GM18861 (cell line): ENCODE results near the gene TMCO4.

ENCODE experiments used
- ATAC-seq: cut with Tn5 transposase; IDR thresholded peaks from one replicate; pipeline ENCODE4 v1.9.1; 2021; ENCODE audit not compliant: unreplicated experiment

Gene TMCO4

DNA sequence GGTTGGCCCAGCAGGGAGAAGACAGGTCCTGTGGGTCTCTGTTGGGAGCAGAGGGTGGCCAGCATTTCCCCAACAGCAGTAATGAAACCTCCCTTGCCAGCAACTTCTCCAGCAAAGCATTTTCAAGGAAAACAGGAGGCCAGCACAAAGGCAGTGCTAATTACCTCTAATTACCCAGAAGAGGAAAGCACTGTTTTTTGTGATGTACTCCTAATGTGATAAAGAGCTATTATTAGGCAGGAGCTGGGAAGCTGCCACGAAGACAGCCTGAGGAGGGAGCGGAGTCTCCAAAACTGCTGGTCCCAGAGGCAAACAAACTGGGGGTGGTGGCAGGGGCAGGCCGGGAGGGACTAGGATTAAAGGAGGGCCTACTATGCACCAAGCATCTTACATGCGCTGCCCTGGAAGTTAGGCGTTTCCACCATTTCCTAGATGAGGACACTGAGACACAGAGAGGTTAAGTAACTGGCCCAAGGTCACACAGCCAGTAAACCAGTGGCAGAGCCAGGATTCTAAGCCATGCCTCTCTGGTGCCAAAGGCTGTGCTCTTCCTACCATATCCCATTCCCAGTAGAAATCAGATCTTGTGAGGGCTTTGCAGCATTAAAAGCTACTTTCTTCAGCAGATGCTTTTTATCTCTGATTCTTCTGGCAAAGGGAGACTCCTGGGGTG lies 110.5 kb downstream of the TMCO4 start:
- ATAC-seq, result no peak

DNA sequence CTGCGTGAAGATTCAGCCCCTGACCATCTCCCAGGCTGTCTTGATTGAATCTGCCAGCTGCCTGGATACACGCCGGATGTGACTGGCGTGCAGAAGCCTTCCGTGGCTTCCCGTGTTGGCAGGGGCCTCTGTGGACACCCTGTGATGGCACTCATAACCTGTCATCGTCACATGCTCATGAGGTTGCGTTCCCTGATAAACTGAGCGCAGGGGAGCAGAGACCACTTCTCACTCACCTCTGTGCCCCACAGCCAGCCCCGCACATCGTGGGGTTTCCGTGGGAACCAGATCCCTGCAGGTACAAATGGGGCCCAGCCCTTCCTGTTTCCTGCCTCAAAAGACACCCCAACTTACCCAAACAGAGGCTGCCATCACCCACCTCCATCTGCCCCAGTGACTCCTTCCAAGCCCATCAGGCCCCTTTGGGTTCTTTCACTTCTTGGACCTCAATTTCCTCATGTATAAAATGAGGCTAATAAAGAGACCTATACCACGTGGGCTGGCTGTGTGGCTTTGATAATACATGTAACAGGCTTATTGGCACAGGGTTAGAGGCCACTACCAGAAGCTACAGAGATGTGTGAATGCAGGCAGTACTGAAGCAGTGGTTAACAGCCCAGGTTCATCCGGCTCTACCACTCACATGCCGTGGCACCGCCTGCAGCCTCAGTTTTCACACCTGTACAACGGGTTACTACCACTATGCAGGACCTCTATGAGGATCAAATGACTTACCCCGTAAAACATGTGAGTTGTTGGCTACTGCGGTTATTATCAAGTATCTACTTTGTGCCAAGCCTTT lies 111.5 kb downstream of the TMCO4 start:
- no peak for ATAC-seq

DNA sequence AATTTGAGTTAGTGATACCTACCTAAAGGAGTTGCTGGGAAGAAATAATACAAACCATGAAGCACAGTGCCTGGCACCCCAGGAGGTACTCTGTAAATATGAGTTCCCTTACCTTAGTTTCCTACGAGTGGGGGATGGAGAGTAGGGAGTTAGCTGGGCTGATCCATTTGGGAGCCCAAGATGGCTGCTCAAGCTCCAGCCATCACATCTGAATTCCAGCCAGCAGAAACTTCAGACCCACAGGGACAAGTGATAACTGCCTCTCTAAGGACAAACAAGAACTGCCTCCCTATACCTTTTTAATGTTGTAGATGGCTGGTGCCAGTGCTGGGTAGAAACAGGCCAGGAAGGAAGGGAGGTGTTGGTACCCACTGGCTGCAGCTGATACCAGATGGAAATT lies 112.3 kb downstream of the TMCO4 start:
- ATAC-seq, result no peak

DNA sequence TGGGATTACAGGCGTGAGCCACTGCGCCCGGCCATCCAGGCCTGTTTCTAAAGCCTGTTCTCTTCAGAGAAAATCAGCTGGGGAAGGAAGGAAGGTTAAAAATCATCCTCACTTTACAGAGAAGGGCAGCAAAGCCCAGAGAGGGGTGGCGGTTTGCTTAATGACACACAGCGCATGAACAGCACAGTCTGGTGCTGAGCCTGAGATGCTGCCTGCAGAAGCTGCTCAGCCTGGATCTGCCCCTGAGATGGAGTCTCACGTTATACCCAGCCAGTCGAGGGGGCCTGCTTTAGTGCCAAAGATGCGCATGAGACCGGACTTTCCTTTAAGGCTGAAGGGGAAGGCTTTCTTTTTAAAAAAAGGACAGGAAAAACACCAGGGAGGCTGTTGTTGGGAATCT lies 113.7 kb downstream of the TMCO4 start:
- ATAC-seq, result no peak

DNA sequence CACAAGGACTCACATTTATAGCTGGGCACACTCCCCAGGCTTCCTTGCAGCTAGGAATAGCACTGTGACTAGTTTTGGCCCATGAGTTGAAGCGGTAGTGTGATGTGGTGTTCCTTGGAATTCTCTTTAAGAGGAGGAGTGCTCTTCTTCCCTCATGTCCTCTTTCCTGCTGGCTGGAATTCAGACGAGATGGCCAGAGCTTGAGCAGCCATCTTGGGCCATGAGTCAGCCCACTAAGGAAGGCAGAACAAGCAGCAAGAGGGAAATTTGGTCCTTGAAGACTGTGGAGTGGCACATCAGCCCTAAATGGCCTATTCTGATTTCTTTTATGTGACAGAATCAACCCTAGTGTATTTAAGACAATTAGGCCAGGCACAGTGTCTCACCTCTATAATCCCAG lies 115.0 kb downstream of the TMCO4 start:
- ATAC-seq, result no peak

DNA sequence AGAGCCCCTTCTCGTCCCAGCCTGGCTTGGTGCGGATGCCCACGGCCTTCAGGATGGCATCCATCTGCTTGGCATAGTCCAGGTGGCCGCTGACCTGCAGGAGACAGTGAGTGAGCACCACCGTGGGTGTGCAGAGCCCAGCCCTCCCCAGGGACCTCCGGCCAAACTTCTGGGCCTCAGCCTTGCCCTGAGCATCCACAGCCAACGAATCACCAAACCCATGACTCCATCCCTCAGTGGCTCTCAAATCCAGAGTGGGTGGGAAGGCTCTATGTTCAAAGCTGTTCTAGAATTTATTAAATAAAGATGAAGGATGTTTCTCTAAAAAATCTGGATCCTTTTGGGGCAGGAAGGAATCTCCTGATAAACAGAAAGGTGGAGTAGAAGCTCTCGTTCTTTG lies 116.4 kb downstream of the TMCO4 start:
- ATAC-seq, result no peak

DNA sequence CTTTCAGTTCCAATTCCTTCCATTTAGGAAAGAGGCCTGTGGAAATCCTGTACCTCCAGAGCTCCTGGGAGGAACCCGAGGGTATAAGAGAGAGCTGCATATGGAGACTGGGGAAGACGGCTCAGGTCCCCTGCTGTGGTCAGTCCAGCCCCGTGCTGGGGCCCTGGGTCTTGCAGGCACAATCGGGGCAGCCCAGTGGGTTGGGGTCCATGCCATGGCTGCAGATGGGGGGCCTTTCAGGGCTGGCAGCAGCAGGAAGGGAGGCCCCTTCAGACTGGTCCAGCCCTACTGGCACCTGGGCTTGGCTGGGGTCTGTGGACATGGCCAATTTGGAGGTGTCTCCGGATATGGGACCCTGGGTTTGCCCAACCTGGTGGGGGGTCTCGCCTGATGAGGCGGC lies 116.8 kb downstream of the TMCO4 start:
- ATAC-seq, result no peak

DNA sequence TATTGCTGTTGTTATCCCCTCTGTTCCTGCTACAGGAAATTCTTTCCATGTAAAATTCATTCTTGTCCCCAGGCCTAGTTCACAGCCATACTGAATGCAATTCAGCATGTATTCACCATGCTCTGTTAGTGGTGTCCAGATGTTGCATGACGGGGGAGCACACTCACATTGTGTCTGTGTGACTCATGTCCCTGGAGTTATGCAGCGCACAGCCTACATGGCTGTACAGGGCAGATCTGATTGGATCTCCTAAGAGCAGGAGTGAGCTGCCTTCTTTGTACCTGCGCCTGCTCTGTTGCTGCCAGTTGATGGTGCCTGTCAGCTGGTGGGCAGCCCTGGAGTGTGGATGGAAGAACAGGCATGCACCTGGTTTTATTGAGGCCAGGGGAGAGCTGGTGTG lies 117.5 kb downstream of the TMCO4 start:
- no peak for ATAC-seq

DNA sequence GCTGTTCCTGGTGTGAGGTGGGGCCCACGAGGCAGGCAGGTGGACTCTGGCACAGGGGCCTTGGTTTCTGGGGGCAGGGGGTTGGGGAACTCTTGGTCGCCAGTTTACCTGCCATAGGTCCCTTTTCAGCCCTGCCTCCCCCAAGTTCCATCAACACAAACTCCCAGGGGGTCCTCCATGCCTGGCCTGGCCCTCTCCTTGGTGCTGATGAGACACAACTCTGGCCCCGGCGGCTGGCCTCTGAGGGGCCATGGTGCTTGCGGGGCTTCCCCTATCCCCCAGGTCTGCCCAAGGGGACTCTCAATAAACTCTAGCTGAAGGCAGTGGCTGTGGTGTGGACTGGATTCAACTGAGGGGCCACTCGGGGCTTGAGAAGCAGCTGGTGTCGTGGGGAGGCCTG lies 119.1 kb downstream of the TMCO4 start:
- ATAC-seq, result no peak

DNA sequence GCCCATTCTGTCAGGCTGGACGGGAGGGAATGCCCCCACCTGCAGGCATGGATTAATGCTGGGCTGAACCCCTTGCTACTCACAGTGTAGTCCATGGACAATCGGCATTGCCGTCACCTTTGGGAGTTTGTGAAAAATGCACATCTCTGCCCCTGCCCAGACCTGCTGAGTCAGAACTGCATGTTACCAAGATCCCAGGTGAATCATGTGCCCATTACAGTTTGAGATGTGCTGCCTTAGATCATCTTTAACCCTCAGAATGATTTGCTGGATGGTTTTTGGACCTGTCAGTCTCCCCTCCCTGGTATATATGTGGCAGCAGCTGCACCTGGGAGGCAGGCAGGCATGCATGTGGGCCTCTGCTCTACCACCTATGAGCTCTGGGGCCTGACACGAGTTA lies 120.0 kb downstream of the TMCO4 start:
- no peak for ATAC-seq

DNA sequence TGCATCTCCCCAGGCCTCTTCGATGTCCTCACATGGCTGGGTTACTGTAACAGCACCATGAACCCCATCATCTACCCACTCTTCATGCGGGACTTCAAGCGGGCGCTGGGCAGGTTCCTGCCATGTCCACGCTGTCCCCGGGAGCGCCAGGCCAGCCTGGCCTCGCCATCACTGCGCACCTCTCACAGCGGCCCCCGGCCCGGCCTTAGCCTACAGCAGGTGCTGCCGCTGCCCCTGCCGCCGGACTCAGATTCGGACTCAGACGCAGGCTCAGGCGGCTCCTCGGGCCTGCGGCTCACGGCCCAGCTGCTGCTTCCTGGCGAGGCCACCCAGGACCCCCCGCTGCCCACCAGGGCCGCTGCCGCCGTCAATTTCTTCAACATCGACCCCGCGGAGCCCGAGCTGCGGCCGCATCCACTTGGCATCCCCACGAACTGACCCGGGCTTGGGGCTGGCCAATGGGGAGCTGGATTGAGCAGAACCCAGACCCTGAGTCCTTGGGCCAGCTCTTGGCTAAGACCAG lies 120.7 kb downstream of the TMCO4 start:
- no peak for ATAC-seq

DNA sequence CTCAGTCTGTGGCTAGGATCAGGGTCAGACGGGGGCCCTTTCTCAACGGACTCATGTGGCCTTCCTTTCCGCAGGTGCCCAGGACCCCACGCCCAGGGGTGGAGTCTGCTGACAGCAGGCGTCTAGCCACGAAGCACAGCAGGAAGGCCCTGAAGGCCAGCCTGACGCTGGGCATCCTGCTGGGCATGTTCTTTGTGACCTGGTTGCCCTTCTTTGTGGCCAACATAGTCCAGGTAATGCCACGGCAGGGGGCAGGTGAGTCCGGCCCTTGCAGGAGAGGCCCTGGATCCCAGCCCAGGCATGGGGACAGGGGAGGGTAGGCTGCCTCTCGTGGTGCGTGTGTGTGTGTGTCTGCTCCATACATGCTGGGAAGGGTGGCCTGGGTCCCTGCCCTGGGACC lies 121.2 kb downstream of the TMCO4 start:
- ATAC-seq, result no peak

DNA sequence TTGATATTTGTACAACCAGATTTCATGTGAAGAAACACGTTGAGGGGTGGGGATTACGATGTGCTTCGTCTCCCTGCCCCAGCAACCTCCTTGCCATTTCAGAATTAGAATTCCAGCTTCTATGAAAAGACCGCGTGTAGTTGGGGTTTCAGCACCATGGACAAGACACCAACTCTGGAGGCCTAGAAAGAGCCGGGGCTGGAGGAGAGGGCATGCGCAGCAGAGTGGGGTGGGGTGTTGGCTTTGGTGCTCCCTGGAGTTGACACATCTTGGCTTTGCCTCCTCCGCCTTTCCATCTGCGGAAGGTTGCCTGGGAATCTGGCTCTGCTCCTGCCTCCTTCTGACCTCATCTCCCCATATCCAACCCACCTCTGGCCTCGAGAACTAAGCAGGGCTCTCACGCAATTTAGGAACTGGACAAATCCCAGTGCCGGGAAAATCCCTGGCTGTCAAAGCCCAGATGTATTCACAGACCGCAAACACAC lies 123.2 kb downstream of the TMCO4 start:
- ATAC-seq, result no peak

DNA sequence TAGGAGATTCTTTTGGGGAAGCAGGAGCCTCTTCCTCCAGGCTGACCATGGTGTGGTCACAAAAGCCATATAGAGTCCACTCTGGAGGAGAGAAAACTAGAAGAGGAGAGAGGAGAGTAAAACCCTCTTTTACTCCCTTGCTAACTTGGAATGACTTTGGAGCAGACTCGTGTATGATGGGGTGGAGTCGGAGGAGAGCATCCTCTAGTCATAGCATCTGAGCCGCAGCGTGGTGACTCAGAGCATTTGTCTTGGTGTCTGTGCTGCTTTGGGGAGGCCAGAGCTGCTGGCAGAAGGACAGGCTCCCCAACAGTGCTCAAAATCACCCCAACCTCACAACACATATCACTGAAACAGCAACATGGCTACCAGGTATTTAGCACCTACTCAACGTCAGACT lies 123.9 kb downstream of the TMCO4 start:
- no peak for ATAC-seq

DNA sequence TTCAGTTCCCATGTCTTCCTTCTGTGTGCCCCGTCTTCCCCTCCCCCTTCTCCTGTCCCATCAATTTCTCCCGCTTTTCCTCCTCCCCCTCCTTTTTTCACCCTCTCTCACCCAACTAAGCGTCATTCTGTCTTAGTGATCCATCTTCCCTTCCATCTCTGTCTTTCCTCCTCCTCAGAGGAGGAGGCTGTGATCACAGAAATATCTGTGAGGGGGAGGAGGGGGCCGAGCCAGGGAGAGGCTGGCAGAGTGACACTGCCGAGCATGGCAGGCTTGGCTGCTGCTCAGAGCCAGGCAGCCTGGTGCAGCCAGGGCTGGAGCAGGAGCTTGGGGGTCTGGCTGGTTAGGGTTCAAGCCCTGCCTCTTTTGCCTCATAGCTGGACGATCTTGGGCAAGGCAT lies 127.5 kb downstream of the TMCO4 start:
- ATAC-seq, result no peak

DNA sequence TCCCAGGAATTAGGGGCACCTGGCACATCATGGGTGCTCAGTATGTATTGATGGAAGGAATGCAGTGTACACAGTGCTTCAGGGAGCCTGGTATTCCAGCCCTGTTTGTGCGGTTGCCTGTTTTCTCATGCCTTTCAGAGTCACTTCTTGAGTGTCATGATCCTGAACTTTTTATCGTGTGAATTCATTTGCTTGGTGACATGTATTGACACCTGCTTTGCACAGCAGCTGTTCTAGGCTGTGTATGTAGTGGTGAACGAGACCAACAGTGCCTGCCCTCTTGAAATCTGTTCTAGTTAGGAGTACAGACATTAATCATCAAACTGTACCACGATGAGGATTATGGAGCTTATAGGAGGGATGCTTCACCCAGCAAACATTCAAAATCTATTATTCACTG lies 128.9 kb downstream of the TMCO4 start:
- ATAC-seq, result no peak

DNA sequence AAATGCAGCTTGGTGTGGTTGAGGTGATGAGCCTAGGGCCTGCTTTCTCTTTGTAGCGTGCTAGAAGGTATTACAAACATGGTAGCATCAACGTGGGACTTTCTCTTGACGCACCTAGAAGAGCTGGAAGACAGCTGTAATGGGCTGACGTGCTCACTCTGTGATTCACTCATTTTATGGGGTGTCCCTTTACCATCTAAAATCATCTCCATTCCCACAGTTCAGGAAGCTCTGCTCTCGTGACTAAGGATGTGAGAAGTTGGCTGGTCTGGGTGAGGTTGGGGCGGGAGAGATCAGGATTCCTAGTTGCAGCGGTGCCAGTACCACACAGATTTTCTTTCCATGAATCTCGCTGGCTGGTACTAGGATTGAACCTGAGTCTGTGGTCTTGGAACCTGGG lies 130.8 kb downstream of the TMCO4 start:
- no peak for ATAC-seq

DNA sequence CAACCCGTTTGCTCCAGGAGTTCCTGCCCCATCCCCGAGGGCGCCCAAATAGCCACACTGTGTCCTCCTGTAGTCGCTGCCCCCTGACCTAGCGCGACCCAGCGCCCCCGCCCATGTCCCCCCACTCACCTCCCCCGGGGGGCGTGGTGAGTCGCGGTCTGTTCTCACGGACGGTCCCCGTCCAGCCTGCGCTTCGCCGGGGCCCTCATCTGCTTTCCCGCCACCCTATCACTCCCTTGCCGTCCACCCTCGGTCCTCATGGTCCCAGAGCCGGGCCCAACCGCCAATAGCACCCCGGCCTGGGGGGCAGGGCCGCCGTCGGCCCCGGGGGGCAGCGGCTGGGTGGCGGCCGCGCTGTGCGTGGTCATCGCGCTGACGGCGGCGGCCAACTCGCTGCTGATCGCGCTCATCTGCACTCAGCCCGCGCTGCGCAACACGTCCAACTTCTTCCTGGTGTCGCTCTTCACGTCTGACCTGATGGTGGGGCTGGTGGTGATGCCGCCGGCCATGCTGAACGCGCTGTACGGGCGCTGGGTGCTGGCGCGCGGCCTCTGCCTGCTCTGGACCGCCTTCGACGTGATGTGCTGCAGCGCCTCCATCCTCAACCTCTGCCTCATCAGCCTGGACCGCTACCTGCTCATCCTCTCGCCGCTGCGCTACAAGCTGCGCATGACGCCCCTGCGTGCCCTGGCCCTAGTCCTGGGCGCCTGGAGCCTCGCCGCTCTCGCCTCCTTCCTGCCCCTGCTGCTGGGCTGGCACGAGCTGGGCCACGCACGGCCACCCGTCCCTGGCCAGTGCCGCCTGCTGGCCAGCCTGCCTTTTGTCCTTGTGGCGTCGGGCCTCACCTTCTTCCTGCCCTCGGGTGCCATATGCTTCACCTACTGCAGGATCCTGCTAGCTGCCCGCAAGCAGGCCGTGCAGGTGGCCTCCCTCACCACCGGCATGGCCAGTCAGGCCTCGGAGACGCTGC lies 133.9 kb downstream of the TMCO4 start:
- no peak for ATAC-seq

DNA sequence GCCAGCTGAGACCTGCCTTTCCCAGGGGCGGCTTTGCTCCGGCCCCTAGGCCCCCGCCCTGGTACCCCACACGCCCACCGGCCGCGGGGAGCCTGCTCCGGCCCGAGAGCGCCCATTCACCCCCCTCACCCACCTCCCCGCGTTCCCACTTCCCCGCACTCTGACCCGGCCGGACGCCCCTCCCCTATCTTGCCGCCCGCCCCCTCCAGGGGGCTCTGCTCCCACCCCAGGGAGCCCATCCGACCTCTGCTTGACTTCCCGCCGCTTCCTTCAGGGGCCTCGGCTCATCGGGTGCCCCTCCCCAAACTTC lies 134.6 kb downstream of the TMCO4 start:
- no peak for ATAC-seq

DNA sequence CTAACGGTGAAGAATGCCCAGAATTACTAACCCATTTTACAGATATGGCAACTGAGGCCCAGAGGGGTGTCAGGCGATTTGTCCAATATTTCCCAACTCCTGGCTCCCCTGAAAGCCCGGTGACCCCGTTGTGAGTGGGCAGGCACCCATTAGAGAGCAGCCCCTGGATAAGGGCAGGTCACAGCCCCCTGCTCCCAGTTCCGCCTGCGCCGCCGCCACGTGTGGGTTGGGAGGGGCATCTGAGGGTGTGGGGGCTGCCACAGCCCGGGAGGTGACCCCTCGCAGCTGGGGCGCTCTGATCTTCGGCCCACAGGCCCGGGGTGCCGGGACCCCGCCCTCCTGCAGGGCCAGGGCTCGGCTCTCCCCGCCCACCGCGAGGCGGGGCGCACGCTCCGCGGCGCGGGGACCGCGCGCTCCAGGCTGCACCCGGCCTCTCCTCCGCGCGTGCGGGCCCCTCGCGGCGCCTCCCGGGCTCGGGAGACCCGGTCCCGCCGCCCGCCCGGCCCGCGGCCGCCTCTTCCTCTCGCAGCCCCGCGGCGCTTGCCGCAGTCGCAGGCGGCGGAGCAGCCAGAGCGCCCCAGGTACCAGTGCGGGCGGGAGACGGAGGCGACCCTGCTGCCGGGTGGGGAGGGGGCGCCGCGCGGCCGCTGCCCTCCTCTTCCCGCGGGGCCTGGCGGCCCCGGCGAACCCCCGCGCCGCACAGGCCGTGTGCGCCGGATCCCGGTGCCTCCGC lies 135.1 kb downstream of the TMCO4 start, which contains the start of gene HTR6:
Gene HTR6 (plus strand): TSS at position 423 of the 733 bp plus-strand sequence. CDS start 879 bp downstream, outside the sequence.
- ATAC-seq, result no peak

DNA sequence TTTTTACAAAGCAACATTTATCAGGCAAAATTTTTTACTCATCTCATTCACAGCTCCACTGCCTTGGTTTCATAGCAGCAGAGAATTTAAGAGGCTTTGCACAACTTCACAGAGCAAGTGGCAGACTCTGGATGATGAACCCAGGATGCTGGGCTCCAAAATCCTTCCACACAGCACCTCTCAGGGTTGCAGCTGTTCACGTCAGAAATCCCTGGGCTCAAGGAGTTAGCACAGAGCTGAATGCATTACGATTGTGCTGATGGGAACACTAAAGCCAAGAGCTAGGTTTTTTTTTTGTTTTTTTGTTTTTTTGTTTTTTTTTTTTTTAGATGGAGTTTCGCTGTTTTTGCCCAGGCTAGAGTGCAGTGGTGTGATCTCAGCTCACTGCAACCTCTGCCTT lies 137.4 kb downstream of the TMCO4 start:
- no peak for ATAC-seq
